IMR-90 (cell line): ENCODE results near the gene P4HA1. TPM values are rescaled to one million over a fixed set of nuclear protein-coding genes. Genes with fewer than 3 reads are reported as not detected.

ENCODE experiments used
- ATAC-seq: fragments of 200-7000 bp; cut with Tn5 transposase; 2 replicates; pipeline ENCODE4 v1.9.1; 2020; ENCODE audit warnings: low read depth, mild to moderate bottlenecking, moderate library complexity
- BruUV-seq: library from RNA; stranded (reverse); fragments of 400-500 nt; replicated peaks from 2 replicates; lab custom pipeline; 2021; lab: Mats Ljungman, UMichigan
- CTCF ChIA-PET: fragments of 300-600 bp; formaldehyde crosslinking; extraction: SDS; loops from one replicate; lab custom pipeline; 2021; ENCODE audit warnings: antibody characterized with exemption; lab: Yijun Ruan, JAX
- POLR2A ChIA-PET: fragments of 300-600 bp; sonication (Branson Sonifier 250); formaldehyde crosslinking; loops from one replicate; lab custom pipeline; 2022; ENCODE audit warnings: antibody characterized with exemption; ENCODE audit not compliant: unreplicated experiment; lab: Charles Lee
- DNase-seq: peaks from one replicate; pipeline ENCODE4 v3.0.0; 2013
- H2AFZ ChIP-seq: replicated peaks from 2 replicates; pipeline ENCODE3; 2013; ENCODE audit warnings: low read length, mild to moderate bottlenecking; ENCODE audit not compliant: poor library complexity
- H2AK5ac ChIP-seq: 2 replicates; pipeline ENCODE4 v1.6.1; 2013; ENCODE audit warnings: low read depth, low read length, inconsistent platforms
- H2AK9ac ChIP-seq: replicated peaks from 2 replicates; pipeline ENCODE3; 2013; ENCODE audit warnings: mild to moderate bottlenecking, low read depth, low read length, moderate library complexity; ENCODE audit not compliant: poor library complexity
- H2BK120ac ChIP-seq: 2 replicates; pipeline ENCODE4 v1.6.1; 2013; ENCODE audit warnings: low read depth, low read length, inconsistent platforms
- H2BK15ac ChIP-seq: 3 replicates; pipeline ENCODE4 v1.6.1; 2013; ENCODE audit warnings: low read depth, low read length, inconsistent platforms
- H2BK20ac ChIP-seq: 2 replicates; pipeline ENCODE4 v1.6.1; 2013; ENCODE audit warnings: low read depth, mild to moderate bottlenecking, inconsistent platforms, low read length, moderate library complexity
- H2BK5ac ChIP-seq: 2 replicates; pipeline ENCODE4 v1.6.1; 2013; ENCODE audit warnings: mild to moderate bottlenecking, low read depth, low read length, inconsistent platforms; ENCODE audit not compliant: poor library complexity, severe bottlenecking
- H3K14ac ChIP-seq: replicated peaks from 2 replicates; pipeline ENCODE4 v1.6.1; 2013; ENCODE audit warnings: low read depth, low read length, inconsistent platforms
- H3K18ac ChIP-seq: 2 replicates; pipeline ENCODE4 v1.6.1; 2013; ENCODE audit warnings: low read depth, low read length, control low read depth
- H3K23ac ChIP-seq: 2 replicates; pipeline ENCODE4 v1.6.1; 2013; ENCODE audit warnings: low read depth, low read length, inconsistent platforms
- H3K27ac ChIP-seq: 2 replicates; pipeline ENCODE4 v1.5.1; 2013; ENCODE audit warnings: mild to moderate bottlenecking, control low read depth, low read length; ENCODE audit not compliant: insufficient read depth
- H3K27me3 ChIP-seq: 2 replicates; pipeline ENCODE4 v1.6.1; 2013; ENCODE audit warnings: low read length; ENCODE audit not compliant: control insufficient read depth, insufficient read depth
- H3K36me3 ChIP-seq: 2 replicates; pipeline ENCODE4 v1.6.1; 2013; ENCODE audit warnings: low read length, mixed read lengths; ENCODE audit not compliant: control insufficient read depth, insufficient read depth
- H3K4ac ChIP-seq: 2 replicates; pipeline ENCODE4 v1.6.1; 2013; ENCODE audit warnings: low read depth, low read length, inconsistent platforms
- H3K4me1 ChIP-seq: 2 replicates; pipeline ENCODE4 v1.6.1; 2013; ENCODE audit warnings: low read length, mixed read lengths; ENCODE audit not compliant: control insufficient read depth, insufficient read depth
- H3K4me2 ChIP-seq: 2 replicates; pipeline ENCODE4 v1.6.1; 2013; ENCODE audit warnings: low read depth, mild to moderate bottlenecking, control low read depth, low read length, moderate library complexity
- H3K4me3 ChIP-seq: 2 replicates; pipeline ENCODE4 v1.5.1; 2013; ENCODE audit warnings: low read depth, mild to moderate bottlenecking, control low read depth, low read length, moderate library complexity; ENCODE audit not compliant: insufficient read depth
- H3K56ac ChIP-seq: 2 replicates; pipeline ENCODE4 v1.6.1; 2013; ENCODE audit warnings: low read length, inconsistent platforms; ENCODE audit not compliant: insufficient read depth; ENCODE audit errors: extremely low read depth
- H3K79me1 ChIP-seq, 2 experiments: 2 replicates each; pipeline ENCODE4 v1.6.1; 2013; ENCODE audit warnings: low read length in 2 of 2, inconsistent platforms in 1 of 2, low read depth in 1 of 2
- H3K9ac ChIP-seq: 2 replicates; pipeline ENCODE4 v1.6.1; 2013; ENCODE audit warnings: low read depth, low read length, control low read depth
- H3K9me1 ChIP-seq: 2 replicates; pipeline ENCODE4 v1.6.1; 2013; ENCODE audit warnings: low read length, inconsistent platforms; ENCODE audit not compliant: insufficient read depth
- H3K9me3 ChIP-seq: 2 replicates; pipeline ENCODE4 v1.6.1; 2013; ENCODE audit warnings: low read length; ENCODE audit not compliant: control insufficient read depth, insufficient read depth
- H4K20me1 ChIP-seq: 2 replicates; pipeline ENCODE4 v1.6.1; 2013; ENCODE audit warnings: low read length, inconsistent platforms; ENCODE audit not compliant: insufficient read depth
- H4K5ac ChIP-seq: 2 replicates; pipeline ENCODE4 v1.6.1; 2013; ENCODE audit warnings: mild to moderate bottlenecking, low read depth, low read length, control low read depth
- H4K8ac ChIP-seq, 2 experiments: 2 replicates each; pipeline ENCODE4 v1.6.1; 2013; ENCODE audit warnings: low read depth in 2 of 2, low read length in 2 of 2, control low read depth in 1 of 2, inconsistent platforms in 1 of 2
- H4K91ac ChIP-seq: 2 replicates; pipeline ENCODE4 v1.6.1; 2013; ENCODE audit warnings: low read depth, low read length, inconsistent platforms; ENCODE audit not compliant: insufficient read depth
- BHLHE40 ChIP-seq: fragments of 150-350 bp; IDR thresholded peaks from 2 replicates; pipeline ENCODE4 v1.6.1; 2016; ENCODE audit warnings: mild to moderate bottlenecking, low read depth, low read length
- CEBPB ChIP-seq: IDR thresholded peaks from 2 replicates; pipeline ENCODE4 v1.6.1; 2012; ENCODE audit warnings: low read depth, low read length, improper control_type of control experiment
- CHD1 ChIP-seq: IDR thresholded peaks from 2 replicates; pipeline ENCODE4 v1.6.1; 2012; ENCODE audit warnings: low read depth, low read length, improper control_type of control experiment
- FOS ChIP-seq: fragments of 150-350 bp; IDR thresholded peaks from 2 replicates; pipeline ENCODE4 v1.6.1; 2016; ENCODE audit warnings: low read depth, low read length
- MAFK ChIP-seq: IDR thresholded peaks from 2 replicates; pipeline ENCODE4 v1.6.1; 2012; ENCODE audit warnings: low read depth, low read length, improper control_type of control experiment
- MAZ ChIP-seq: IDR thresholded peaks from 2 replicates; pipeline ENCODE4 v1.6.1; 2012; ENCODE audit warnings: low read depth, mild to moderate bottlenecking, low read length, improper control_type of control experiment, moderate library complexity, borderline replicate concordance
- MXI1 ChIP-seq: IDR thresholded peaks from 2 replicates; pipeline ENCODE4 v1.6.1; 2012; ENCODE audit warnings: low read depth, mild to moderate bottlenecking, low read length, moderate library complexity, borderline replicate concordance
- NFE2L2 ChIP-seq: fragments of 150-350 bp; IDR thresholded peaks from 2 replicates; pipeline ENCODE4 v1.6.1; 2016; ENCODE audit warnings: low read depth, mild to moderate bottlenecking, low read length
- RAD21 ChIP-seq: IDR thresholded peaks from 2 replicates; pipeline ENCODE4 v1.6.1; 2012; ENCODE audit warnings: low read length, improper control_type of control experiment
- RCOR1 ChIP-seq: IDR thresholded peaks from 2 replicates; pipeline ENCODE4 v1.6.1; 2012; ENCODE audit warnings: mild to moderate bottlenecking, low read length, improper control_type of control experiment; ENCODE audit not compliant: insufficient replicate concordance
- SMC3 ChIP-seq: fragments of 150-350 bp; IDR thresholded peaks from 2 replicates; pipeline ENCODE4 v1.6.1; 2016; ENCODE audit warnings: low read depth, mild to moderate bottlenecking, antibody characterized with exemption, low read length, moderate library complexity
- dilution Hi-C: fragments of 300-500 bp; cut with HindIII; formaldehyde crosslinking; loops from one replicate; pipeline ENCODE4 v1.14.3; 2018; ENCODE audit warnings: low sequenced_read_pairs; ENCODE audit not compliant: unreplicated experiment
- in situ Hi-C: fragments of 300-500 bp; cut with MboI; formaldehyde crosslinking; loops from 3 replicates; pipeline ENCODE4 v1.14.3; 2019; ENCODE audit warnings: low sequenced_read_pairs, inconsistent platforms, mixed read lengths
- intact Hi-C: fragments of 100-400 bp; cut with micrococcal nuclease; formaldehyde crosslinking; loops from 2 replicates; pipeline ENCODE4 v1.10.0; 2022
- polyA plus RNA-seq, 3 experiments: library from polyadenylated mRNA; depleted of rRNA; stranded (reverse); fragments of >200 nt; gene quantifications; 2 replicates each; pipeline ENCODE4 v1.2.3, GENCODE V29; 2012; ENCODE audit warnings: low replicate concordance in 1 of 3
- total RNA-seq: library from RNA; depleted of rRNA; stranded (reverse); fragments of >200 nt; gene quantifications from 2 replicates; pipeline ENCODE4 v1.2.3, GENCODE V29; 2012
- TF ChIP-seq, protein P1 (sequence below): conservative IDR thresholded peaks from 2 replicates; pipeline ENCODE4 v1.5.1; 2012; ENCODE audit warnings: mild to moderate bottlenecking, low read depth, low read length, improper control_type of control experiment
- TF ChIP-seq, protein P2 (sequence below): fragments of 150-350 bp; IDR thresholded peaks from 2 replicates; pipeline ENCODE4 v1.6.1; 2017; ENCODE audit warnings: mild to moderate bottlenecking, antibody characterized with exemption, low read length, low read depth
- TF ChIP-seq, protein P3 (sequence below): fragments of 150-350 bp; IDR thresholded peaks from 2 replicates; pipeline ENCODE4 v1.6.1; 2016; ENCODE audit warnings: low read depth, mild to moderate bottlenecking, low read length, moderate library complexity, borderline replicate concordance

The P4HA1 gene
- total and polyA plus RNA-seq, 2 of the 4 experiments (the other 2 are of a cell fraction), result 178 to 241 TPM

DNA sequence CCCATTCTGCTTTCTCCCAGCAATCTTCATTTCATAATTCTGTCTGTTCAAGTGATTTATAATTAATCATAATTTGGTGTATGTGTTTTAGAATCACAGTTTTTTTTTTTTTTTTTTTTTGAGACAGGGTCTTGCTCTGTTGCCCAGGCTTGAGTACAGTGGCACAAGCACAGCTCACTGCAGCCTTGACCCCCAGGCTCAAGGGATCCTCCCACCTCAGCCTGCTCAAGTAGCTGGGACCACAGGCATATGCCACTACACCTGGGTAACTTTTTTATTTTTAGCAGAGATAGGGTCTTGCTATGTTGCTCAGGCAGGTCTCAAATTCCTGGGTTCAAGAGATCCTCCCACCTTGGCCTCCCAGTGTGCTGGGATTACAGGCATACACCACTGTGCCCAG, 92.8 kb downstream of the P4HA1 start:
- H4K8ac ChIP-seq, result no peak overlapping the region
- BruUV-seq, result no TSS peak
- H3K27me3 ChIP-seq, result no peaks in the 10 kb centered on the region
- H2BK15ac ChIP-seq, result no peak overlapping the region
- no peaks in the 10 kb centered on the region; a peak in 1 of 4 replicates for H3K79me1 ChIP-seq
- no peak overlapping the region for H2AK9ac ChIP-seq
- H2BK20ac ChIP-seq, result no peak overlapping the region
- DNase-seq (no peak), ATAC-seq (no peak)
- no peak overlapping the region for H3K56ac ChIP-seq
- CTCF ChIA-PET, result no interaction called here
- H3K4ac ChIP-seq, result no peak overlapping the region
- H3K4me3 ChIP-seq, result no peak overlapping the region
- in situ Hi-C loops, result no loop called here
- H4K20me1 ChIP-seq, result no peaks in the 10 kb centered on the region; the same call in 1 of the 2 replicates
- H4K91ac ChIP-seq, result no peak overlapping the region
- dilution Hi-C loops, result no loop called here
- peaks cover 19% of the 10 kb centered on the region for H3K36me3 ChIP-seq
- H3K9ac ChIP-seq, result no peak overlapping the region
- H3K23ac ChIP-seq, result no peak overlapping the region
- no peak overlapping the region for H2AFZ ChIP-seq
- H3K9me3 ChIP-seq, result no peaks in the 10 kb centered on the region
- peaks cover 2% of the 10 kb centered on the region; the same call in 1 of the 2 replicates for H3K9me1 ChIP-seq
- TF ChIP-seq MAFK (no peak), NFE2L2 (no peak), RAD21 (no peak), CHD1 (no peak), MXI1 (no peak), SMC3 (no peak), BHLHE40 (no peak), CEBPB (no peak), MAZ (no peak), RCOR1 (no peak), FOS (no peak)
- TF ChIP-seq, protein P1, sequence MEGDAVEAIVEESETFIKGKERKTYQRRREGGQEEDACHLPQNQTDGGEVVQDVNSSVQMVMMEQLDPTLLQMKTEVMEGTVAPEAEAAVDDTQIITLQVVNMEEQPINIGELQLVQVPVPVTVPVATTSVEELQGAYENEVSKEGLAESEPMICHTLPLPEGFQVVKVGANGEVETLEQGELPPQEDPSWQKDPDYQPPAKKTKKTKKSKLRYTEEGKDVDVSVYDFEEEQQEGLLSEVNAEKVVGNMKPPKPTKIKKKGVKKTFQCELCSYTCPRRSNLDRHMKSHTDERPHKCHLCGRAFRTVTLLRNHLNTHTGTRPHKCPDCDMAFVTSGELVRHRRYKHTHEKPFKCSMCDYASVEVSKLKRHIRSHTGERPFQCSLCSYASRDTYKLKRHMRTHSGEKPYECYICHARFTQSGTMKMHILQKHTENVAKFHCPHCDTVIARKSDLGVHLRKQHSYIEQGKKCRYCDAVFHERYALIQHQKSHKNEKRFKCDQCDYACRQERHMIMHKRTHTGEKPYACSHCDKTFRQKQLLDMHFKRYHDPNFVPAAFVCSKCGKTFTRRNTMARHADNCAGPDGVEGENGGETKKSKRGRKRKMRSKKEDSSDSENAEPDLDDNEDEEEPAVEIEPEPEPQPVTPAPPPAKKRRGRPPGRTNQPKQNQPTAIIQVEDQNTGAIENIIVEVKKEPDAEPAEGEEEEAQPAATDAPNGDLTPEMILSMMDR, result no peak
- TF ChIP-seq, protein P2, sequence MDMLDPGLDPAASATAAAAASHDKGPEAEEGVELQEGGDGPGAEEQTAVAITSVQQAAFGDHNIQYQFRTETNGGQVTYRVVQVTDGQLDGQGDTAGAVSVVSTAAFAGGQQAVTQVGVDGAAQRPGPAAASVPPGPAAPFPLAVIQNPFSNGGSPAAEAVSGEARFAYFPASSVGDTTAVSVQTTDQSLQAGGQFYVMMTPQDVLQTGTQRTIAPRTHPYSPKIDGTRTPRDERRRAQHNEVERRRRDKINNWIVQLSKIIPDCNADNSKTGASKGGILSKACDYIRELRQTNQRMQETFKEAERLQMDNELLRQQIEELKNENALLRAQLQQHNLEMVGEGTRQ, result no peak
- TF ChIP-seq, protein P3, sequence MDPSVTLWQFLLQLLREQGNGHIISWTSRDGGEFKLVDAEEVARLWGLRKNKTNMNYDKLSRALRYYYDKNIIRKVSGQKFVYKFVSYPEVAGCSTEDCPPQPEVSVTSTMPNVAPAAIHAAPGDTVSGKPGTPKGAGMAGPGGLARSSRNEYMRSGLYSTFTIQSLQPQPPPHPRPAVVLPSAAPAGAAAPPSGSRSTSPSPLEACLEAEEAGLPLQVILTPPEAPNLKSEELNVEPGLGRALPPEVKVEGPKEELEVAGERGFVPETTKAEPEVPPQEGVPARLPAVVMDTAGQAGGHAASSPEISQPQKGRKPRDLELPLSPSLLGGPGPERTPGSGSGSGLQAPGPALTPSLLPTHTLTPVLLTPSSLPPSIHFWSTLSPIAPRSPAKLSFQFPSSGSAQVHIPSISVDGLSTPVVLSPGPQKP, result no peak
- H3K14ac ChIP-seq, result no peak overlapping the region
- no peak overlapping the region for H3K27ac ChIP-seq
- H3K4me2 ChIP-seq, result no peak overlapping the region
- peaks cover 3% of the 10 kb centered on the region for H3K4me1 ChIP-seq
- intact Hi-C loops, result loop anchor here (10.0 kb wide), 1 partner anchor 141 kb away; no protein-coding TSS in a partner anchor
- H4K5ac ChIP-seq, result no peak overlapping the region
- H3K18ac ChIP-seq, result no peak overlapping the region
- no peak overlapping the region for H2BK120ac ChIP-seq
- no peak overlapping the region for H2AK5ac ChIP-seq
- POLR2A ChIA-PET, result no interaction called here
- no peak overlapping the region for H2BK5ac ChIP-seq
